ENCODE results near the gene CAPN8. TPM values are rescaled to one million over a fixed set of nuclear protein-coding genes. Genes with fewer than 3 reads are reported as not detected.
A peak's percentile ranks its signal among the peaks of the same experiment; 100 is the strongest.

The CAPN8 gene
- total RNA-seq, 1 donor from 2014 or later, result 0.33 TPM

DNA sequence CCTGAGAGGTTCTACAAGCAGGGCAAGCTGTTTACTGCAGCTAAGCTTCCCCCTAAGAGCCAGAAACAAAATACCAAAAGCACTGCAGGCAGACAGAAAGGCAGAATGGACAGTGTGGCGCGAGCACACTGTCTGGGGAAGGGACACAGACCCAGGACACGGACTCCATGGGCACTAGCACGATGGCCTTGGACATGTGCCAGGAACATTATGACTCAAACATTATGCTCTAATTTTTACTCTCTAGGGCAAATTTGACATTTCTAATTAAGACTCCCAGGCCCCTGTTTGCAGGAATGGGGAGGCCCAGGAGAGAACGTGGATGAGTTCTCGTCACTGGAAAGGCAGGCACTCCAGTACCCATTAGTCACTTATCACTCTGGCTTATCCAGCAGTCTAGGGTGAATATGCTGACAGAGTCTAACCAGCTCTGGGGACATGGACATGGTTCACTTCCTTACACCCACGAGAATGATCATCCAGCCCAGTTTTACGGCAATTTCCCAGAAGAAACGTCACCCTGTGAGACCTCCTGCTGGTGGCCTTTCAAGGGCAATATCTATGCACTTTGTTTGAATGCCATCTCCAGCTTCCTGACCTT, 45.1 kb downstream of the CAPN8 start:
- ATAC-seq, result peak; percentile 25
- DNase-seq (ENCODE audit: low spot score), result no peak

DNA sequence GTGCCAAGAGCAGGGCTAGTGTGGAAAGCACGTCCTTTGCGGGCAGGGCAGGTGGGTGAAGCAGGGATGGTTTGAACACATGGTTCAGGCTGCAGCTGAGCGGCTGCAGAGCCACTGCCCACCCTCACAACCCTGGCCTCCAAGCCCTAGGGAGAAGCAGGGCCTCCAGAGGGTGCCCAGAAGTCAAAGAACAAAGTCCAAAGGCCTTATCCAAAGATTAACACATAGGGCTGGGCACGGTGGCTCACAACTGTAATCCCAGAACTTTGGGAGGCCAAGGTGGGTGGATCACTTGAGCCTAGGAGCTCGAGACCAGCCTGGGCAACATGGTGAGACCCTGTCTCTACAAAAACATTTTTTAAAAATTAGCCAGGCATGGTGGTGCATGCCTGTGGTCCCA, 46.8 kb downstream of the CAPN8 start:
- ATAC-seq (no peak), DNase-seq (ENCODE audit: low spot score) (no peak)

DNA sequence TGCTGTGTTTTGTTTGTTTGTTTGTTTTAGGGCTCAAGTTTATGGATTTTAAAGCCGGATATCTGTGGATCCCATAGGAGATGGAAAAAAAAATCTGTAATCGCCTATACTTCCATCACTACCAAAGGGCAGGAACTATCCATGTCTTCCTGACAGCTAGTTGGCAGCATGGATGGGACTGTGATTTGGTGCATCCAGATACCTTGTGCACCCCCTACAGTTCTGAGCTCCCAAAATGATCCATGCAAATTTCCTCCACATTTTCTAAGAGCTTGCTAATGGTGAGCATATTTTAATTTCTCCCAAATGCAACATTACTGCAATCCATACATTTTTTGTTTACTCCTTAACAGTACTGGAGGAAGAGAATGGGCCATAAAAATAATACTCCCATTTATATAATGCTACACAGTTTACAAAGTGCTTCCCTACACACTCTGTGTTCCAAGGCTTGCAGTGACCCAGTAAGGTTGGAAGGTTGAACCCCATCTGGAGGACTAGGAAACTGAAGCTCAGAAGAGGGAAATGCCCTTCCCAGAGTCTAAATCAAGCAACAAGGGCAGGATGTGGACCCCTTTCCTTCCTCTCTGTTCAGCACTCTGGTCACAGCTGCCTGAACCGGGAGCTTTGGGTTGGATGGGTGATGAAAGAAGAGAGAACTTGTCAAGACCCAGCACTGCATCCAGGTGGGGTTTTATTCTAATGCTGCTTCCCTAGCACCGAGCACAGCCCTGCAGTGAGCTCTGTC, 48.0 kb downstream of the CAPN8 start:
- DNase-seq (ENCODE audit: low spot score), result no peak
- ATAC-seq, result no peak

DNA sequence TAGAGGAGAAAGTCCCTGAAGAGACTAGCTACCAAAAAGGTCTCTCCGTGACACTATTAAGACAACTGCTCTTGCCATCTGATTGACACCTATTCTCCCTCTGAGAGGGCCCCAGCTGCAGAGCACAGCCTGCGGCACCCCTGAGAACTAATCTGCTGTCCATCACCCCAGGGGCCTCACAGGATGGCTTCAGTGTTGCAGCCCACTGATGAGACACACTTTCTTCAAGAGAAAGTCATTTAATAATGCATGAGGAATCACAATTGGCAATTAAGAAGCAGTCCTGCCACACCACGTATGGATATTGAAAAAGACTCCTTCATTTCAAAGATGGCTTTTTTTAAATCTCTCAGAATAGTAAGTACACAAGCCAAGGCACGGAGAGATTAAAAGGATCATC, 48.9 kb downstream of the CAPN8 start:
- ATAC-seq, result no peak
- no peak for DNase-seq (ENCODE audit: low spot score)

DNA sequence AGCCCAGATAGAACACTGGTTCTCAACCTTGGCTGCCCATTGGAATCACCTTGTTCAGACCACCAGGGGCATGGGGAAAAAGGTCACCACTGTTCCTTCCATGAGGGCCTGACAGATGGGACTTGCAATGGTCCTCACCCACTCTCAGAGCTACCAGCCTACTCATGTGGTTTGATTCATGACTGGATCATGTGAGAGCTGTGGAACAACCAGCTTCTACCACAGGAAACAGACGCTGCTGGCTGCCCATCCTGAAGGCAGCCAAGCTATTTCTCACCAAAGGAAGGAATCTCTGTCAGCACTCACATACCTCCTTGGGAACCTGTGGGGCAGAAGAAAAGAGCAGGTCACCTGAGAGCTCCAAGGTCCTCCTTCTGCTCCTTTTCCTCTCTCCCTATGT, 53.6 kb downstream of the CAPN8 start:
- no peak for ATAC-seq
- DNase-seq (ENCODE audit: low spot score), result no peak

DNA sequence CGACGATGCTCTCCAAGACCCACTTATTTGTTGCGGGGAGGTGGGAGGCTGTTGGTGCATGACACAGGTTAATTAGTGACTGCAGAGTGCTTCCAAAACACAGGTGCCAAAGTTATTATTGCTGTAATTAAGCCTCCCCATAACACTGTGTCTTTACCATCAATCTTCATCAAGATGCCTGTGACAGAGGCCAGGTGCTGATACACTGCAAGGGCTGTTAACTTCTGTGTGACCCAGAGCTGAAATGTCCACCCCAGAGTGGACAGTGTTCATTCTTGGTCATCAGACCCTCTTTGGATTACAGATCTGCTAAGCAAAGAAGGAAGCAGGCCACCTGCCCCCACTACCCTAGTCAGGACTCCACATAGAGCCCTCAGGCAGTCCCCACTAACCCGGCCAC, 55.5 kb downstream of the CAPN8 start:
- ATAC-seq (no peak), DNase-seq (ENCODE audit: low spot score) (no peak)

DNA sequence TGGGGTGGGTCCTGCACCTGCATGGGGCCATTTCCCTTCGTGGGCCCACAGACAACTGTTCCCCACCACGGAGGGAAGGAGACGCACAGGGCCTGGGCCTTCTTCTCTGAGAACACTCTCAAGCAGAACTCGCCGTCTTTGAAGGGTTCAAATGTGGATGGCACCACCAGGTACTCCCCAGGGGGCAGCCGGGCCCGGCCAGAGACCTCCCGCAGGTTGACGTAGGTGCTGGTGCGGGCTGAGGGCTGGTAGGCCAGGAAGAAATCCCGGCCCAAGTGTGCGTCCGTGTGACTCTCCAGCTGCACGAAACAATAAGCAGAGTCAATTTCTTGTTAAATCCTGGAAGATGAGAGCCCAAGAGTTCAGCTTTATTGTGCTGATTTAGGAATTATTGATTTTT, 56.4 kb downstream of the CAPN8 start:
- ATAC-seq (no peak), DNase-seq (ENCODE audit: low spot score) (no peak)

DNA sequence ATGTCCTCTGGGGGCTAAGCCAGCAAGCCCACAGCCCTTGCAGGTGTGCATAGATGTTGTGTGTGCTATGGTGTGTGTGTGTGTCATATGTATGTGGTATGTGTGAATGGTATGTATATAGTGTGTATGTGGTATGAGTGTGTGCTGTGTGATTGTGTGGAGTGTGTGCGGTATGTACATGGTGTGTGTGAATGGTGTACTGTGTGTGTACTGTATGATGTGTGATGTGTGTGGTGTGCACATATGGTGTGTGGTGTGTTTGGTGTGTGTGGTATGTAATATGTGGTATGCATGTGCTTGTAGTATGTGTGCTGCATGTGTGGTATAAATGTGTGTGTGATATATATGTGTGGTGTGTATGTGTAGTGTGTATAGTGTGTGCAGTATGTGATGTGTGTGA, 107.0 kb downstream of the CAPN8 start:
- ATAC-seq, result no peak
- DNase-seq (ENCODE audit: low spot score), result no peak

DNA sequence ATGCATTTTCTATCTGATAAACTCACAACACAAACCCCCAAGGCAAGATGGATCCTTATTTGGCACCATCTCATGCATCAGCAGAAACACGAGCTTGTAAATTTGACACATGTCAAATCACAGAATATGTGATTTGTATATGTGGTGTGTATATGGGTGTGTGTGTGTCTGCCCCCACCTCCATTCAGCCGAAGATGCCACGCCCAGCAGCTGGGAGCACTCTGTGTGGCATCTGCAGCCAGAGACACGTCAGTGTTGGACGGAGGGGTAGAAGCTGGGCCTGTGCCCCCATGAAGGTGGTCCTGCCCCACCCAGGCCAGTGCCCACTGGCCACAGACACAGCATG, 108.4 kb downstream of the CAPN8 start:
- ATAC-seq (peak; percentile 37), DNase-seq (ENCODE audit: low spot score) (no peak)

DNA sequence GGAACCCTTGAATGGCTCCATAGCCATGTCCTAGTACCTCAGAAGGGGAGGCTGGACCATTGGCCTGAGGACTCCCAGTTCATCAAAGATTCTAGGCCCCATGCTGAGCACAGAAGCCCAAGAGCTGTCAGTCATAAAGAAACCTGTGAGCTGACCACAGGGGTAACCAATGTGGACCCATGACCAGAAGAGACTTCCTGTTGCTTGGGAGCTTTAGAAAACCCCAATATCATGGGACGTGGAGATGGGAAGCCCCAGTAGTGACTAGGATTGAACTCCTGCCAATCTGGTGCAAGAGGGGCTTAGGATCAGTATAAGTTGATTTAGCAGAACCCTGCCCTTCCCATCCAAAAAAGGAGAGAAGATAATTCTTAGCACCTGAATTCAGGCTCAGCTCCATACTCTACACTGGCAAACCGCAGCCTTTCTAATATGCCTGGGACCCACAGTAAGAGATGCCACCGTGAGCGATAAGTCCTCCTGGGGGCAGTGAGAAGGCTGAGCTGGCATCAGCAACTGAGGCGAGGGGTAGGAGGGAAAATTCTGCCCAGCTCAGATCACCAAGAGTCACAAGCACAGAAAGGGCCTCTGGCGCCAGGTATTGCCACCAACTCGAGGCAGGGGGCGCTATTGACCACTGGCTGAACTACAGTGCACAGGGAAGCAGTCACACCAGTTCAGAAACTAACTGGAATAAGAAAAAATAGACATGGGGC, 108.9 kb downstream of the CAPN8 start:
- peak; percentile 76 for DNase-seq (ENCODE audit: low spot score)
- peak; percentile 100 for ATAC-seq

DNA sequence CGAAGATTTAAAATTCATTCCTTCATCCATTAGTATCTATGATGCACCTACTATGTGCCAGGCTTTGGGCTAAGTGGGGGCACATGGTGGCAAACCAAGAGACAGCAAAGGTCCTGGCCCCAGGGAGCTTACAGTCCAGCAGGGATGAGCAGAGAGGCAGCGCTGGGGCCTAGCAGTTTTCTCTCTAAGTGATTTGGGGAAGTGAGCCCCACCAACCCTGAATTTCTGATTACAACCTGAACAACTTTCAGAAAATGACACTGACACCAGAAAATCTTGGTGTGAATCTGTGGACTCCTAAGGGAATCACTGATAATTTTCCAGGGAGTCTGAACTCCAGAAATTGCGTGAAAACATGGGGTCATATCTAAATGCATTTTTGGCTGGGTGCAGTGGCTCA, 111.5 kb downstream of the CAPN8 start:
- ATAC-seq, result no peak

DNA sequence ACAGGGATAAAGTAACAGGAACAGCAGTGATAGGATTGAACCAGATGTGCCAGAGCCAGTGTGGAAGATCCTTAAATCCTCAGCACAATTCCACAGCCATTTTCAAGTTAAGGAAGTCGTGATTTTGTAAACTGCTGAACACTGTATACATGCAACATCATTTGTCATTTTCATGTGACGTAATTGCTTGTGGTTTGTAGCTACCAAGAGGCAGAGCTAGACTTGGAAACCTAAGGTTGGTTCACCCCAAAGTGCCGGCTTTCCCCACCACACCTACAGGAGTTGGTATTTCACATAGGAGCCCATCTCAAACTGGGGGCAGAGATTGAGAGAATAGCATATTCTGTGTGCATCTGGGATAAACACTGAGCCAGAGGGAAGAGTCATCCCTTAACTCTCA, 113.9 kb downstream of the CAPN8 start:
- ATAC-seq, result no peak
- no peak for DNase-seq (ENCODE audit: low spot score)

More for the DNA sequence above, 111.5 kb downstream of the CAPN8 start:
- DNase-seq (ENCODE audit: low spot score), result no peak

DNA sequence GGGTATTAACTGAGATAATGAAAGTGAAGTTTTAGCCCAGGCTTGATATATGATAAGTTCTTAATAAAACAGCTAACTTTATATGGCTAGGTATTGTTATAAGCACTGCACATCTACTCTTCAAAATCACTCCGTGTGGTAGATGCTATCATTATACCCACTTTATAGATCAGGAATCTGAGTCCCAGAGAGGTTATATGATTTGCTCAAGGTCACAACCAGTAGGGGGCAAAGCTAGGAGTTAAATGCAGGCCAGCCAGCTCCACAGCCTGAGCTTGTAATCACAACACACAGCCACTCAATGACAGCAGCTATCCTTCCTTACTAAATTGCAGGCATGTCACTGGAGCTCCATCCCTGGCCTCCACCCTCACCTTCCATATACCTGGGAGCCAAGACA, 115.8 kb downstream of the CAPN8 start:
- no peak for ATAC-seq
- DNase-seq (ENCODE audit: low spot score), result no peak

DNA sequence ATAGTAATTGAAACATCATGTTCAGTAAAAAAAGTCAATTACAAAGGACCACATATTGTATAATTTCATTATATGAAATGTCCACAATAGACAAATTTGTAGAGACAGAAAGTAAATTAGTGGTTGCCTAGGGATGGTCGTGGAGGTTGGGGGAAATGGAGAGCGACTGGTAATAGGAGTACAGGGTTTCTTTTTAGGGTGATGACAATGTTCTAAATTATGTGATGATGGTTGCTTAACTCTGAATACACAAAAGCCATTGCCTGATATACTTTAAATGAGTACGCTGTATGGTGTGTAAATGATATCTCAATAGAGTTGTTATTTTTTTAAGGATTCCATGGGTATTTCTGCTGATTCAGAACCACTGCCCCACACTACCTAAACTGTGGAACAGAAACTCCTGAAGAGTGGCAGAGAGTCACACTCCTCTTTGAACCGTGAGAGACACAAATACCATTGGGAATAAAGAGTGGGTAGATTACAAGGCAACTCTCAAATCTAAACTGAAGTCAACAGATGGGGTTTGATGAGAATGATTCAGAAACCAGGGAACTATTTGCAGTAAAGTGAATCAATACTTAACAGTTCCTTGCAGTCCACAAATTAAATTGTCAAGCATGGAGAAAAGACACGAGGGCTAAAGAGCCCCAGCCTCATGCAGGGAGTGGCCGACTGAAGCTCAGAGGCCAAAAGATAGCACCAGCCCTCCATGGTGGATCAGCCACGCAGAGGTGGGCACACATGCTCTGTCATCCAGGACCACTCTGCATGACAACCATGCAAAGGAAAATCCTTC, 118.0 kb downstream of the CAPN8 start:
- DNase-seq (ENCODE audit: low spot score), result no peak
- no peak for ATAC-seq

DNA sequence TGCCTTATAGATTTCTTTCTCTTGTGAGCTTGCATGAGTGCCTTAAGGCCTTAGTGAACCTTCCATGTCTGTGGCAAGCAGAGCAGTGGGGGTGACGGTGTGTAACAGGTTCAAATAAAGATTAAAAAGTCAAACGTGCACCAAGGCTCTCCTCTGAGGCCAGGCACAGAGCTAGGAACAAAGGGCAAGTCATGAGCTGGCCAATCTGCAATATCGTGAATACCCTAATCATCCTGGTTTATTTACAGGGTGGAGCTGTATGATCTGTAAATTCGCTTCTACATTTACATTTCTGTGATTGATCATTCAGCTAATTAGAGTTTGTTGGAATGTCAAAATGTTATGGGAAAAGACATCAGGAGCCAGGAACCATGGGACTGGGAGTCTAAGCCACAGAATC, 120.2 kb downstream of the CAPN8 start:
- ATAC-seq, result no peak

DNA sequence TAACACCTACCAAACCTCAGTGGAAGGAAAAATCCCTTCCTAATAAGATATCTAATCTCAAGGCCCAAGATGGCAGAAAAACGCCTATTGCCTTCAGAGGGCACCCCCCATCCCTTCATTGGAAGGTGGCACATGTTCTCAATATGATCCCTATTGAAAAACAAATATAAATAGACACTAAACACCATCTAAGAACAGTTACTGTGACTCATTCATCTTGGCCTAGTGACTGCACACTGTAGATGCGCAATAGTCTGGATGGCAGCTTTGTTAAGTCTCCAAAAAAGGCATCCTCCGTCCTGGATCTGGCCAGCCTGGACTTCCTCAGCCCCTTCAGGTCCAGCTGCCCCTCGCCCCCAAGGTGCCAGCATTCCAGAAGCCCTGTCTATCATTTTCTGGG, 121.9 kb downstream of the CAPN8 start:
- ATAC-seq, result no peak
- no peak for DNase-seq (ENCODE audit: low spot score)

More for the DNA sequence above, 120.2 kb downstream of the CAPN8 start:
- DNase-seq (ENCODE audit: low spot score), result no peak

DNA sequence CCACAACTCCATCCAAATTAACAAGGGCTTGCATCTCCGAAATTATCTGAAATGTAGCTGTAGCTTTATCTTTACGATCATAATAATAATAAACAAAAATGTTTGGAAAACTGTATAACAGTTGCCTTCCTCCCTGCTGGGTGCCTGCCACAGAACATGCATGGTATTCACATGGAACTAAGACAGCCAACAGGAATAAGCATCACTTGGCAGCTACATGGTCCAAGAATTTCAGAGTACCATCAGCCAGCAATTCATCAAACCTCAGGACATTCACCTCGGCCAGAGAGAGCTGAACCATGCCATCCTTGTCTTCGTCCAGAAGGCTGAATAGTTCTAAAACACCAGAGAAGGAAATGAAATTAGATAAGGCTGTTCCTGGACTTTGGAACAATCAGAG, 122.7 kb downstream of the CAPN8 start:
- DNase-seq (ENCODE audit: low spot score) (no peak), ATAC-seq (no peak)

DNA sequence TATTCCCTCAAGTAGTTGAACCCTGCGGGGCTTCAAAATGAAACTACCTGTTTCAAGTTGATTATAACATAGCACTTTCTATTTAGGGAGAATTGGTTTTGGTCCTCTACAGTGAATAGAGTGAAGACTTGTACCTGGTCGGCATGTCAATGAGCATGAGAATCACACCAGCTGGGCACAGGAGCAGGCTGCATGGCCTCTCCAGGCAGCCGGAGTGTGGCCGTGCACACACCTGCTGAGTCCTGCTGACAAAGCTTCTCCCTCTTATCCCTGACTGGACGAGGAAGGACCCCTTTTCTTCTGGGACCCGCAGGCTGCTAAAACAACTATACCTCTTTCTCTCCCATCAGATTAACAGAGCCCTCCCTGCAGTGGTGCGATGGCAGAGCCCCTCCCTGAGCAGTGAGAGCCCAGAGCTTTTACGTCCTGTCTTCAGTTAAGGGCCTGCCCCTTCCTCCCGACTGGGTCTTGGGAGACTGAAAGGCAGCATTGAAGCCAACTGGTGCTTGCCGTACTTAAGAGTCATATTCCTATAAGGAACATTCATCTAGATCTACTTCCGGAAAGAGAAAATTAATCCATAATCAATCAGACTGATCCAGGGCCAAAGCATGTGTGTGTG, 124.9 kb downstream of the CAPN8 start:
- DNase-seq (ENCODE audit: low spot score), result no peak
- no peak for ATAC-seq

DNA sequence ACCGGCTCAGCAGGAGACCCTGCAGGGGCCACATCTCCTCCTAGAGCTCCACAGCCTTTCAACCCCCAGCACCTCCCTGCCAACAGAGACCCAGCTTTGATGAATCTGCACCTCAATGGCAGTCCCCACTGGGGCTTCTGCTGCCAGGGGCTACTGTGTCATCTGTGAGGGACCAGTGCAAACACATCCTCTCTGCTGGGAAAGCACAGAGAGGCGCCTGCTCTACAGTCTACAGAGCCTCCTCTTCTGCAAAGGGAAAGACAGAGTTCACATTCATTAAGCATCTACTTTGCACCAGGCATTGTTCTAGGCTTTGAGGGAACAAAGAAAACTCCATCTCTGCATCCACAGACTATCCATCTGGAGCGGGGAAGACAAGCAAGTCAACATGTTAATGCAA, 125.8 kb downstream of the CAPN8 start:
- ATAC-seq (no peak), DNase-seq (ENCODE audit: low spot score) (no peak)

DNA sequence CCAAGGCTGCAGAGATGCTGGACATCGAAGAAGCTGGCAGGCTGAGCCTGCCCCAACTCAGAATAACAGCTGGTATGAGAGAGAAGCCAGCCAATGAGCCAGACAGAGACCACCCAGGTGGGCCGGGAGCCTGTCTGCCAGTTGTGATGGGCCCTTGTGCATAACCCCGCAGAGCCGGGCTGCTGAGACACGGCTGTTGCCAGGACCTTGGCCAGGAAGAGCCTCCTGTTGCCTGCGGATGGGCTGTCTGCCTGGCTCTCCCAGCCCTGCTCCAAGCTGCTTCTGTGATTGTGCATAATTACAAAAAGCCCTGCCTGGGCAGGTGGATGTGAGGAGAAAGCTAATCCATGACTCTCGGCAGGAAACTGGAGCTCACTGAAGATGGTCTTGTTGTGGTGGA, 126.5 kb downstream of the CAPN8 start:
- ATAC-seq (no peak), DNase-seq (ENCODE audit: low spot score) (no peak)

DNA sequence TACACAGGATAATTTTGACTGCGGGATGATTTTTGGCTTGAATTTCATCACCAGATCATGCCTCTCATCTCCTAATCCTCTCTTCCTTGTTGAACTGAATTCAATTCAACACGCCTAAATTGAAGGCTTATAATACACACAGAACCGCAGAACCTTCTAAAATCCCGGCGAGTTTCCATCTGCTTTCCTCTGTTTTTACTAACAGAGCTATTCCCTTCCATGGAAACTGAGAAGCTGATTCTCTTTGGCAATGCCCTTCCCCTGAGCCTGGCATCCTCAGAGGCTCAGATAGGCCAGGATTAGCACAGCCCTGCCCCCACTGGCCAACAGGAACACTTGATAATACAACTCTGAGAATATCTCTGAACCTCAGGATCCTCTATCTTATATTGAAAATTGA, 130.2 kb downstream of the CAPN8 start:
- no peak for DNase-seq (ENCODE audit: low spot score)
- ATAC-seq, result no peak

All from left lobe of liver (tissue), 2 donors.